ENCODE data around the gene FBXO47.

FBXO47 gene

DNA sequence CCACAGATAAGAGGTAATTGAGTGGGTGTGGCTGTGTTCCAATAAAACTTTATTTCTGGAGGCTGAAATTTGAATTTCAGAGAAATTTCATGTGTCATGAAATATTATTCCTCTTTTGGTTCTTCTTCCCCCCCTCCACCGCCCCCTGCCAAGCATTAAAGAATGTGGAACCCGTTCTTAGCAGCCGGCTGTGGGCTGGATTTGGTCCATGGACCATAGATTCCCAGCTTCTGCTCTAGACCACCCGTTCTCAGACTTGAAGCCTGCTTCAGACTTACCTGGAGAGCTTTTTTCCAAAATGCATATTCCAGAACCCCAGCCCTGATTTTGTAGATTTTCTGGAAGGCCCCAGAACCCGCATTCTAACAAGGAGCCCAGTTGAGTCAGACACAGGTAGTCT is 56.9 kb downstream of the FBXO47 start:
- TF ChIP-seq CTCF (IDR thresholded peaks at IDR 0.05; ENCODE audit: low read depth, low read length), result no peak
- no peak for DNase-seq (ENCODE audit: low read depth, low spot score)
- H3K4me3 ChIP-seq (ENCODE audit: low read depth, low read length), result no peak overlapping the region
- in situ Hi-C loops (cut with HindIII; ENCODE audit: low sequenced_read_pairs), result no loop called here

- DNase-seq (ENCODE audit: low read depth, low spot score), result no peak
- in situ Hi-C loops (cut with HindIII; ENCODE audit: low sequenced_read_pairs), result no loop called here
- no peak overlapping the region for H3K4me3 ChIP-seq (ENCODE audit: low read depth, low read length)
- TF ChIP-seq CTCF (IDR thresholded peaks at IDR 0.05; ENCODE audit: low read depth, low read length), result no peak
Measured at GRCh38 chr17:38908676-38909181, 58.5 kb downstream of the FBXO47 start.

GRCh38 chr17:38907930-38908675 is 59.1 kb downstream of the FBXO47 start:
- TF ChIP-seq CTCF (IDR thresholded peaks at IDR 0.05; ENCODE audit: low read depth, low read length), result no peak
- H3K4me3 ChIP-seq (ENCODE audit: low read depth, low read length), result no peak overlapping the region
- no peak for DNase-seq (ENCODE audit: low read depth, low spot score)
- in situ Hi-C loops (cut with HindIII; ENCODE audit: low sequenced_read_pairs), result no loop called here

DNA sequence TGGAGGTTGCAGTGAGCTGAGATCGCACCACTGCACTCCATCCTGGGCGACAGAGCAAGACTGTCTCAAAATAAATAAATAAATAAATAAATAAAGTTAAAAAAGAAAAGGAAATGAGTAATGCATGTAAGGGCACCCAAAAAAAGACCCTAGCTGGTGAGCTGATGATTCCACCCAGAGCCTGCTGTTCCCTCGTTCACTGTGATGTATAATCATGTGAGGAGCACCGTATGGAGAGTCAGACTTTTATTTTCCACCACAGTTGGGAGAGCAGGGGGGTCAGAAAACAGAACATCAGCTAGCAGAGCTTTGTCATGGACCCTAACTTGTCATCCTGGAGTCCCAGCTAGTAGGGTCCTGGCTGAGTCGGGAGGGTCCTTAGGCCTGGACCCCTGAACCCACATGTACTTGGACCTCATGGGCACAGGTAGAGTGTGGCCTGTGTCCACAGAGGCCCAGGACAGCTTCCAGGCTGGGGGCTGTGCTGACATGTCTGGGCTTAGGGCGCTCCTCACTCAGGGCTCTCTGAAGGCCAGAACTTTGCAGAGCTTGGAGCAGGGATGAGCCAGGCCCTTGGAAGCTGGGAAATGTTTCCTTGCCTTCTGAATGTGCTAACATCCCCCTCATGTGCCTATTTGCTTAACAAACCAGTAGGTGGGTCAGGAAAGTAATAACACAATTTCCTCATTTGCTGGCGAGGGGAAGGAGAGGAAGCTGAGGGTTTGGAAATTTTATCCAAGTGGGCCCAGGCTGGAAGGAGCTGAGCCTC is 60.6 kb downstream of the FBXO47 start:
- H3K4me3 ChIP-seq (ENCODE audit: low read depth, low read length), result no peak overlapping the region
- no peak for TF ChIP-seq CTCF (IDR thresholded peaks at IDR 0.05; ENCODE audit: low read depth, low read length)
- in situ Hi-C loops (cut with HindIII; ENCODE audit: low sequenced_read_pairs), result no loop called here
- DNase-seq (ENCODE audit: low read depth, low spot score), result no peak

DNA sequence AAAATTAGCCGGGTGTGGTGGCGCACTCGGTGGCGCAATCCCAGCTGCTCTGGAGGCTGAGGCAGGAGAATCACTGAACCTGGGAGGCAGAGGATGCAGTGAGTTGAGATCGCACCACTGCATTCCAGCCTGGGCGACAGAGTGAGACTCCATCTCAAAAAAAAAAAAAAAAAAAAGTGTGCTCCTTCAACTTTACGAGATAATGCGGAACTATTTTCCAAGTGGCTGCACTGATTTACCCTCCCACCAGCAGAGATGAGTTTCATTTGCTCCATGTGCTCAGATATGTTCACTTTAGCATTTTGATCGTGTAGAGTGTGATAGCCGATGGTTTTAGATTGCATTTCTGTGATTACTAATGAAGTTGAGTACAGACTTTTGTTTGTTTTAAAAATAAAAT is 61.8 kb downstream of the FBXO47 start:
- no peak for TF ChIP-seq CTCF (IDR thresholded peaks at IDR 0.05; ENCODE audit: low read depth, low read length)
- in situ Hi-C loops (cut with HindIII; ENCODE audit: low sequenced_read_pairs), result no loop called here
- DNase-seq (ENCODE audit: low read depth, low spot score), result no peak
- H3K4me3 ChIP-seq (ENCODE audit: low read depth, low read length), result no peak overlapping the region

GRCh38 chr17:38904892-38905291 is 62.3 kb downstream of the FBXO47 start:
- TF ChIP-seq CTCF (IDR thresholded peaks at IDR 0.05; ENCODE audit: low read depth, low read length), result no peak
- no peak overlapping the region for H3K4me3 ChIP-seq (ENCODE audit: low read depth, low read length)
- no peak for DNase-seq (ENCODE audit: low read depth, low spot score)
- in situ Hi-C loops (cut with HindIII; ENCODE audit: low sequenced_read_pairs), result no loop called here

Measured in astrocyte of the spinal cord (primary cell).